ENCODE measurements around the gene ROS1. TPM values are rescaled to one million over a fixed set of nuclear protein-coding genes. Genes with fewer than 3 reads are reported as not detected.
"Not testable (repeated sequence)": the region's sequence is repeated elsewhere in the genome, so short reads cannot be mapped to it uniquely, and the experiment has no call there.

ROS1 gene
- total RNA-seq, 1 donor from 2014 or later = not detected

GRCh38 chr6:117264692-117265409 lies 160.9 kb downstream of the ROS1 start:
- intact Hi-C loops (cut with DNase I) = no loop called here
- Histone ChIP-seq H3K36me3 (no peaks in the 10 kb centered on the region), H3K27me3 (peaks cover 9% of the 10 kb centered on the region), H3K4me3 (peak overlapping the region; percentile 33 to 40), H3K27ac (no peak overlapping the region), H3K4me1 (peaks cover 27% of the 10 kb centered on the region), H3K9me3 (no peaks in the 10 kb centered on the region)
- no peak for TF ChIP-seq POLR2A (IDR thresholded peaks at IDR 0.05)
- TF ChIP-seq POLR2AphosphoS5 (IDR thresholded peaks at IDR 0.05; ENCODE audit: insufficient read depth in 1 of 2, low read depth in 1 of 2) = no peak
- TF ChIP-seq, protein P1, sequence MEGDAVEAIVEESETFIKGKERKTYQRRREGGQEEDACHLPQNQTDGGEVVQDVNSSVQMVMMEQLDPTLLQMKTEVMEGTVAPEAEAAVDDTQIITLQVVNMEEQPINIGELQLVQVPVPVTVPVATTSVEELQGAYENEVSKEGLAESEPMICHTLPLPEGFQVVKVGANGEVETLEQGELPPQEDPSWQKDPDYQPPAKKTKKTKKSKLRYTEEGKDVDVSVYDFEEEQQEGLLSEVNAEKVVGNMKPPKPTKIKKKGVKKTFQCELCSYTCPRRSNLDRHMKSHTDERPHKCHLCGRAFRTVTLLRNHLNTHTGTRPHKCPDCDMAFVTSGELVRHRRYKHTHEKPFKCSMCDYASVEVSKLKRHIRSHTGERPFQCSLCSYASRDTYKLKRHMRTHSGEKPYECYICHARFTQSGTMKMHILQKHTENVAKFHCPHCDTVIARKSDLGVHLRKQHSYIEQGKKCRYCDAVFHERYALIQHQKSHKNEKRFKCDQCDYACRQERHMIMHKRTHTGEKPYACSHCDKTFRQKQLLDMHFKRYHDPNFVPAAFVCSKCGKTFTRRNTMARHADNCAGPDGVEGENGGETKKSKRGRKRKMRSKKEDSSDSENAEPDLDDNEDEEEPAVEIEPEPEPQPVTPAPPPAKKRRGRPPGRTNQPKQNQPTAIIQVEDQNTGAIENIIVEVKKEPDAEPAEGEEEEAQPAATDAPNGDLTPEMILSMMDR (IDR thresholded peaks at IDR 0.05) = no peak
- no peak for DNase-seq (ENCODE audit: extremely low spot score in 2 of 2)

DNA sequence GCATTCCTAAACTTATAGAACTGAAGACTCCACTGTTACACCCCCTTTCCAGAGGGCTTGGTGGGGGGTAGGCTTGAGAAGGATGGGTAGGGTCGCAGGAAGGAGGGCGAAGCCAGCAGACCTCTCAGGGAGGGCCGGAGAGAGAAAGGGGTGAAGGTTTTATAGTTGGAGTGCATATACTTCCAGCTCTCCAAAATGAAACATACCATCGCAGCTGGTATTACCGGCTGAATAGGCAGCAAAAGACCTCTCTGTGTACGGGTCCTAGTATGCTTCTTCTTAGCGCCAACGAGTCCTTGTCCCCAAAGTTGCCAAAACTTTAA lies 161.4 kb downstream of the ROS1 start:
- no peaks in the 10 kb centered on the region for H3K9me3 ChIP-seq
- no peaks in the 10 kb centered on the region for H3K36me3 ChIP-seq
- intact Hi-C loops (cut with DNase I) = no loop called here
- no peak overlapping the region for H3K27ac ChIP-seq
- peaks cover 26% of the 10 kb centered on the region for H3K4me1 ChIP-seq
- peaks cover 9% of the 10 kb centered on the region for H3K27me3 ChIP-seq
- DNase-seq (ENCODE audit: extremely low spot score in 2 of 2) = no peak
- peak overlapping the region; percentile 33 to 40 for H3K4me3 ChIP-seq
- no peak for TF ChIP-seq POLR2AphosphoS5 (IDR thresholded peaks at IDR 0.05; ENCODE audit: insufficient read depth in 1 of 2, low read depth in 1 of 2)
- no peak for TF ChIP-seq POLR2A (IDR thresholded peaks at IDR 0.05)
- TF ChIP-seq, protein P1 (IDR thresholded peaks at IDR 0.05) = no peak

- no peak overlapping the region for H3K27ac ChIP-seq
- DNase-seq (ENCODE audit: extremely low spot score in 2 of 2) = no peak
- H3K36me3 ChIP-seq = no peaks in the 10 kb centered on the region
- intact Hi-C loops (cut with DNase I) = no loop called here
- H3K4me3 ChIP-seq = no peak overlapping the region
- H3K9me3 ChIP-seq = no peaks in the 10 kb centered on the region
- H3K4me1 ChIP-seq = peaks cover 26% of the 10 kb centered on the region
- TF ChIP-seq, protein P1 (IDR thresholded peaks at IDR 0.05) = no peak
- H3K27me3 ChIP-seq = peaks cover 9% of the 10 kb centered on the region
These were observed 162.3 kb downstream of the ROS1 start for GRCh38 chr6:117263353-117263927.

- Histone ChIP-seq H3K4me3 (no peak overlapping the region), H3K36me3 (no peaks in the 10 kb centered on the region), H3K9me3 (no peaks in the 10 kb centered on the region), H3K27me3 (peaks cover 5% of the 10 kb centered on the region), H3K4me1 (peaks cover 26% of the 10 kb centered on the region), H3K27ac (no peak overlapping the region)
- intact Hi-C loops (cut with DNase I) = no loop called here
- TF ChIP-seq POLR2AphosphoS5 (IDR thresholded peaks at IDR 0.05; ENCODE audit: insufficient read depth in 1 of 2, low read depth in 1 of 2) = no peak
- TF ChIP-seq, protein P1 (IDR thresholded peaks at IDR 0.05) = no peak
- no peak for TF ChIP-seq POLR2A (IDR thresholded peaks at IDR 0.05)
- no peak for DNase-seq (ENCODE audit: extremely low spot score in 2 of 2)
These were observed 162.9 kb downstream of the ROS1 start for GRCh38 chr6:117262799-117263198.

DNA sequence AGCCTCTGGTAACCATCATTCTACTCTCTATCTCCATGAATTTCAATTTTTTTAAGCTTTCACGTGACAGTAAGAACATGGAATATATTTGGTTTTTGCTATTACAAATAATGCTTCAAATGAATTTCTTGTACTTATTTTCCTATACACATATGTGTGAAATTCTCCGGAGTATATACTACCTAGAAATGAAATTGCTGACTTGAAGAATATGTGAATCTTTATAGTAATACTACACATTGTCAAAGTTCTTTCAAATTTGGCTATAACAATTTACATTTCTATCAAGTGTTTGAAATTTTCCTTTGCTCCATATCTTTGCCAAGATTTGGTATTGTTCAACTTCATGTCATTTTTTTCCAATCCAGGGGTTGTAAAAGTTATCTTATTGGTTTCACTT lies 172.0 kb downstream of the ROS1 start:
- H3K9me3 ChIP-seq = no peaks in the 10 kb centered on the region
- H3K27ac ChIP-seq = no peak overlapping the region
- no peaks in the 10 kb centered on the region for H3K27me3 ChIP-seq
- intact Hi-C loops (cut with DNase I) = no loop called here
- TF ChIP-seq POLR2A (IDR thresholded peaks at IDR 0.05) = no peak
- TF ChIP-seq, protein P1 (IDR thresholded peaks at IDR 0.05) = no peak
- no peak for TF ChIP-seq POLR2AphosphoS5 (IDR thresholded peaks at IDR 0.05; ENCODE audit: insufficient read depth in 1 of 2, low read depth in 1 of 2)
- H3K4me1 ChIP-seq = no peaks in the 10 kb centered on the region
- H3K4me3 ChIP-seq = no peak overlapping the region
- H3K36me3 ChIP-seq = no peaks in the 10 kb centered on the region
- no peak for DNase-seq (ENCODE audit: extremely low spot score in 2 of 2)

- intact Hi-C loops (cut with DNase I) = not testable (repeated sequence)
These were observed 180.8 kb downstream of the ROS1 start for GRCh38 chr6:117244979-117245378.

DNA sequence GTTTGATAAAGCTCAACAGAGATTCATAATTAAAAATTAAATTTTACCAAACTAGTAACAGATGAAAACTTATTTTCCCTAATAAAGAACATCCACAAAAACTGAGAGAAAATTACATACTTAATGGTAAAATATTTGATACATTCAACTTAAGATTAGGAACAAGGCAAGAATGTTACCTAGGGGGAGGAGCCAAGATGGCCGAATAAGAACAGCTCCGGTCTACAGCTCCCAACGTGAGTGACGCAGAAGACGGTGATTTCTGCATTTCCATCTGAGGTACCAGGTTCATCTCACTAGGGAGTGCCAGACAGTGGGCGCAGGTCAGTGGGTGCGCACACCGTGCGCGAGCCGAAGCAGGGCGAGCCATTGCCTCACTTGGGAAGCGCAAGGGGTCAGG lies 181.2 kb downstream of the ROS1 start:
- H3K4me3 ChIP-seq; intact Hi-C loops (cut with DNase I); H3K4me1 ChIP-seq; H3K27ac ChIP-seq; H3K9me3 ChIP-seq; H3K27me3 ChIP-seq; DNase-seq (ENCODE audit: extremely low spot score in 2 of 2); H3K36me3 ChIP-seq: not testable (repeated sequence)

More at GRCh38 chr6:117244979-117245378, 180.8 kb downstream of the ROS1 start:
- not testable (repeated sequence) for H3K36me3 ChIP-seq; H3K27me3 ChIP-seq; H3K4me1 ChIP-seq; H3K9me3 ChIP-seq; H3K4me3 ChIP-seq; DNase-seq (ENCODE audit: extremely low spot score in 2 of 2); H3K27ac ChIP-seq

Measured in vagina (tissue), 2 donors.